ENCODE data around the gene SULT2B1. TPM values are rescaled to one million over a fixed set of nuclear protein-coding genes. Genes with fewer than 3 reads are reported as not detected.
"Not testable (repeated sequence)": the region's sequence is repeated elsewhere in the genome, so short reads cannot be mapped to it uniquely, and the experiment has no call there.

The SULT2B1 gene
- total and polyA plus RNA-seq, 2 experiments from 2014 or later, result not detected

GRCh38 chr19:48569814-48570213 is 17.8 kb downstream of the SULT2B1 start:
- no peak for TF ChIP-seq EZH2phosphoT487 (IDR thresholded peaks at IDR 0.05; ENCODE audit: insufficient read depth, low read depth)
- TF ChIP-seq EZH2 (IDR thresholded peaks at IDR 0.05; ENCODE audit: insufficient read depth, poor library complexity, severe bottlenecking), result no peak
- no peak overlapping the region for H3K4me3 ChIP-seq
- peaks cover 18% of the 10 kb centered on the region; the same call in 1 of the 2 replicates for H3F3A ChIP-seq (ENCODE audit: insufficient read depth)
- WGBS, 2 experiments (ENCODE audit: low coverage in 1 of 2, low lambda C conversion rate in 2 of 2, missing lambda C conversion rate in 2 of 2), result 39 to 40% methylated on average over 11 of the region's 11 CpGs
- no peaks in the 10 kb centered on the region for H3K79me2 ChIP-seq (ENCODE audit: insufficient read depth)
- H3K4me1 ChIP-seq (ENCODE audit: insufficient read depth), result peaks cover 23% of the 10 kb centered on the region
- H3K9ac ChIP-seq, result no peak overlapping the region
- no peaks in the 10 kb centered on the region for H3K36me3 ChIP-seq (ENCODE audit: low read depth)
- in situ Hi-C loops (cut with MboI), result no loop called here
- H3K27ac ChIP-seq, result no peak overlapping the region
- H3K27me3 ChIP-seq (replicated peaks; ENCODE audit: insufficient read depth), result no peaks in the 10 kb centered on the region
- H4K20me1 ChIP-seq (ENCODE audit: insufficient read depth), result no peaks in the 10 kb centered on the region
- no peak overlapping the region for H2AFZ ChIP-seq
- no peak overlapping the region for H3K4me2 ChIP-seq (ENCODE audit: unreplicated experiment)
- DNase-seq, result peak; percentile 44
- H3K9me2 ChIP-seq (ENCODE audit: insufficient read depth), result no peaks in the 10 kb centered on the region
- no peaks in the 10 kb centered on the region for H3K9me3 ChIP-seq (ENCODE audit: low read depth)

- peaks cover 15% of the 10 kb centered on the region for H3K4me1 ChIP-seq (ENCODE audit: insufficient read depth)
- no peaks in the 10 kb centered on the region for H3K79me2 ChIP-seq (ENCODE audit: insufficient read depth)
Measured at GRCh38 chr19:48571378-48572162, 19.6 kb downstream of the SULT2B1 start.

GRCh38 chr19:48573163-48573505 is 21.2 kb downstream of the SULT2B1 start:
- 79 to 83% methylated on average over 12 of the region's 12 CpGs for WGBS, 2 experiments (ENCODE audit: low coverage in 1 of 2, low lambda C conversion rate in 2 of 2, missing lambda C conversion rate in 2 of 2)
- H3K9me3 ChIP-seq (ENCODE audit: low read depth), result no peaks in the 10 kb centered on the region
- H3K9ac ChIP-seq, result no peak overlapping the region
- H3F3A ChIP-seq (ENCODE audit: insufficient read depth), result peaks cover 7% of the 10 kb centered on the region; the same call in 1 of the 2 replicates
- no peaks in the 10 kb centered on the region for H3K9me2 ChIP-seq (ENCODE audit: insufficient read depth)
- no peak overlapping the region for H3K27ac ChIP-seq
- no peak overlapping the region for H3K4me2 ChIP-seq (ENCODE audit: unreplicated experiment)
- in situ Hi-C loops (cut with MboI), result no loop called here
- H4K20me1 ChIP-seq (ENCODE audit: insufficient read depth), result no peaks in the 10 kb centered on the region
- no peaks in the 10 kb centered on the region for H3K27me3 ChIP-seq (replicated peaks; ENCODE audit: insufficient read depth)
- H3K36me3 ChIP-seq (ENCODE audit: low read depth), result no peaks in the 10 kb centered on the region
- DNase-seq, result no peak
- peaks cover 8% of the 10 kb centered on the region for H3K4me1 ChIP-seq (ENCODE audit: insufficient read depth)
- no peak overlapping the region for H3K4me3 ChIP-seq
- TF ChIP-seq EZH2phosphoT487 (IDR thresholded peaks at IDR 0.05; ENCODE audit: insufficient read depth, low read depth) (no peak), EZH2 (IDR thresholded peaks at IDR 0.05; ENCODE audit: insufficient read depth, poor library complexity, severe bottlenecking) (no peak)
- H3K79me2 ChIP-seq (ENCODE audit: insufficient read depth), result no peaks in the 10 kb centered on the region
- H2AFZ ChIP-seq, result no peak overlapping the region

More at GRCh38 chr19:48571378-48572162, 19.6 kb downstream of the SULT2B1 start:
- Histone ChIP-seq H3F3A (ENCODE audit: insufficient read depth) (peaks cover 18% of the 10 kb centered on the region; the same call in 1 of the 2 replicates), H3K27ac (no peak overlapping the region), H3K36me3 (ENCODE audit: low read depth) (no peaks in the 10 kb centered on the region), H3K4me3 (no peak overlapping the region), H3K27me3 (replicated peaks; ENCODE audit: insufficient read depth) (no peaks in the 10 kb centered on the region), H3K9ac (no peak overlapping the region), H2AFZ (no peak overlapping the region), H3K4me2 (ENCODE audit: unreplicated experiment) (no peak overlapping the region), H4K20me1 (ENCODE audit: insufficient read depth) (no peaks in the 10 kb centered on the region), H3K9me3 (ENCODE audit: low read depth) (no peaks in the 10 kb centered on the region), H3K9me2 (ENCODE audit: insufficient read depth) (no peaks in the 10 kb centered on the region)
- TF ChIP-seq EZH2phosphoT487 (IDR thresholded peaks at IDR 0.05; ENCODE audit: insufficient read depth, low read depth) (no peak), EZH2 (IDR thresholded peaks at IDR 0.05; ENCODE audit: insufficient read depth, poor library complexity, severe bottlenecking) (no peak)
- no peak for DNase-seq
- in situ Hi-C loops (cut with MboI), result no loop called here
- WGBS, 2 experiments (ENCODE audit: low coverage in 1 of 2, low lambda C conversion rate in 2 of 2, missing lambda C conversion rate in 2 of 2), result 54 to 68% methylated on average over 4 to 5 of the region's 5 CpGs

GRCh38 chr19:48575931-48576622 is 24.1 kb downstream of the SULT2B1 start:
- Histone ChIP-seq H3K4me1 (ENCODE audit: insufficient read depth) (no peaks in the 10 kb centered on the region), H3K4me2 (ENCODE audit: unreplicated experiment) (no peak overlapping the region), H3K9me3 (ENCODE audit: low read depth) (no peaks in the 10 kb centered on the region), H3K4me3 (no peak overlapping the region), H3F3A (ENCODE audit: insufficient read depth) (no peaks in the 10 kb centered on the region; the same call in 1 of the 2 replicates), H3K27ac (no peak overlapping the region), H3K27me3 (replicated peaks; ENCODE audit: insufficient read depth) (no peaks in the 10 kb centered on the region), H3K79me2 (ENCODE audit: insufficient read depth) (no peaks in the 10 kb centered on the region), H4K20me1 (ENCODE audit: insufficient read depth) (no peaks in the 10 kb centered on the region), H3K9ac (no peak overlapping the region), H3K9me2 (ENCODE audit: insufficient read depth) (no peaks in the 10 kb centered on the region), H3K36me3 (ENCODE audit: low read depth) (no peaks in the 10 kb centered on the region), H2AFZ (no peak overlapping the region)
- WGBS, 2 experiments (ENCODE audit: low coverage in 1 of 2, low lambda C conversion rate in 2 of 2, missing lambda C conversion rate in 2 of 2), result 60 to 66% methylated on average over 15 to 23 of the region's 23 CpGs
- in situ Hi-C loops (cut with MboI), result no loop called here
- no peak for DNase-seq
- TF ChIP-seq EZH2phosphoT487 (IDR thresholded peaks at IDR 0.05; ENCODE audit: insufficient read depth, low read depth), result no peak
- TF ChIP-seq EZH2 (IDR thresholded peaks at IDR 0.05; ENCODE audit: insufficient read depth, poor library complexity, severe bottlenecking), result no peak

- H3K9me2 ChIP-seq (ENCODE audit: insufficient read depth); H4K20me1 ChIP-seq (ENCODE audit: insufficient read depth); H3K9me3 ChIP-seq (ENCODE audit: low read depth); H3K79me2 ChIP-seq (ENCODE audit: insufficient read depth); DNase-seq; H3K9ac ChIP-seq; H3K4me2 ChIP-seq (ENCODE audit: unreplicated experiment); H3F3A ChIP-seq (ENCODE audit: insufficient read depth); H3K36me3 ChIP-seq (ENCODE audit: low read depth); H3K27me3 ChIP-seq (replicated peaks; ENCODE audit: insufficient read depth); H2AFZ ChIP-seq; H3K4me1 ChIP-seq (ENCODE audit: insufficient read depth); H3K27ac ChIP-seq; H3K4me3 ChIP-seq; in situ Hi-C loops (cut with MboI): not testable (repeated sequence)
- 87 to 90% methylated on average over 7 of the region's 7 CpGs for WGBS, 2 experiments (ENCODE audit: low coverage in 1 of 2, low lambda C conversion rate in 2 of 2, missing lambda C conversion rate in 2 of 2)
Measured at GRCh38 chr19:48577908-48578307, 25.9 kb downstream of the SULT2B1 start.
